ENCODE measurements around the gene PHRF1.

PHRF1 gene

DNA sequence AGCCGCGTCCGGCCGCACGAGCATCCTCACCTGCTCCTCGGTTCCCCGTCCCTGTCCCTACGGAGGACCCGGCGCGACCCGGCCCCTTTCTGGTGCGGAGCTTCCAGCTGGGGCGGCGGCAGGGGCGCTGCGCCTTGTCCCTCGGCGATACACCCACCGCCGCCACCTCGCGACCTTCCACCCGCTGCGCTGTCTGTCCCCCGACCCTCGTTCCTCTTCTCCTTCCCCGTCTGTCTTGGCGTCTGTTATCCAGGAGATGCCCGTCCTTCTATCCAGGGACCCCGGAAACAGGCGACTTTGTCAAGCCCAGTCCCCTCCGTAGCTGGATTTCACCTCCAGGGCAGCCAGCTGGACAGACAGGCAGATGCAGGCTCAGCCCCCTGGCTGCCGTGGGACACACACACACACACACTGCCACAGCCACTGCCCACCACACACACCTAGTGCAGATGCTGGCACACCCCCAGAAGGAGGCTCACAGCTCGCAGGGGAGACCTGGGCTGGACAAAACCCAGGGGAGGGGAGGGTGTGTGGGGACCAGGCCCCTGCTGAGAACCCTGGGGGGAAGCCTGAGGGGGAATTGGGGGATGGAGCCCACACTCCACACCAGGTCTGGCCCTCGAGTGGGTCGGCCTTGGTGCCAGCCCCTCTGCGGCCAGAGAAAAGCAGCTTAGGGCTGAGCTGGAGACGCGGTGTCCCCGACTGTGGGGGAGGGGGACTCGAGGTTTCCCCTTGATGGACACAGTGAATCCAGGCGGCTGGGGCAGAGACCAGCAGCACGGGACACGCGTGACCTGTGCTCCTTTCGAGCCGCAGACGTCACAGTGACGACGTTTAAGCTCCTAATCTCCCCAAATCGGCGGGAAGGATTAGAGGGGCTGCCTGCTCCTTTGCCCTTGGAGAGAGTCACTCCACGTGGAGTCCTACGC, 61.6 kb downstream of the PHRF1 start:
- no peaks in the 10 kb centered on the region for H4K20me1 ChIP-seq (ENCODE audit: insufficient read depth, low read length)
- H2AFZ ChIP-seq (ENCODE audit: low read length) = no peak overlapping the region
- no peaks in the 10 kb centered on the region for H3K9me2 ChIP-seq (replicated peaks; ENCODE audit: insufficient read depth, low read length)
- no peak overlapping the region for H3K9ac ChIP-seq (ENCODE audit: low read length)
- DNase-seq = no peak
- no peak overlapping the region for H3K27ac ChIP-seq (ENCODE audit: low read length)
- H3K36me3 ChIP-seq (replicated peaks; ENCODE audit: insufficient read depth, low read length) = no peaks in the 10 kb centered on the region
- TF ChIP-seq EZH2 (optimal IDR thresholded peaks at IDR 0.05; ENCODE audit: low read depth, low read length) = no peak
- TF ChIP-seq, protein P1, sequence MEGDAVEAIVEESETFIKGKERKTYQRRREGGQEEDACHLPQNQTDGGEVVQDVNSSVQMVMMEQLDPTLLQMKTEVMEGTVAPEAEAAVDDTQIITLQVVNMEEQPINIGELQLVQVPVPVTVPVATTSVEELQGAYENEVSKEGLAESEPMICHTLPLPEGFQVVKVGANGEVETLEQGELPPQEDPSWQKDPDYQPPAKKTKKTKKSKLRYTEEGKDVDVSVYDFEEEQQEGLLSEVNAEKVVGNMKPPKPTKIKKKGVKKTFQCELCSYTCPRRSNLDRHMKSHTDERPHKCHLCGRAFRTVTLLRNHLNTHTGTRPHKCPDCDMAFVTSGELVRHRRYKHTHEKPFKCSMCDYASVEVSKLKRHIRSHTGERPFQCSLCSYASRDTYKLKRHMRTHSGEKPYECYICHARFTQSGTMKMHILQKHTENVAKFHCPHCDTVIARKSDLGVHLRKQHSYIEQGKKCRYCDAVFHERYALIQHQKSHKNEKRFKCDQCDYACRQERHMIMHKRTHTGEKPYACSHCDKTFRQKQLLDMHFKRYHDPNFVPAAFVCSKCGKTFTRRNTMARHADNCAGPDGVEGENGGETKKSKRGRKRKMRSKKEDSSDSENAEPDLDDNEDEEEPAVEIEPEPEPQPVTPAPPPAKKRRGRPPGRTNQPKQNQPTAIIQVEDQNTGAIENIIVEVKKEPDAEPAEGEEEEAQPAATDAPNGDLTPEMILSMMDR (IDR thresholded peaks at IDR 0.05; ENCODE audit: low read length) = no peak
- no peak for TF ChIP-seq EZH2phosphoT487 (IDR thresholded peaks at IDR 0.05; ENCODE audit: low read length)
- no peaks in the 10 kb centered on the region for H3K4me1 ChIP-seq (ENCODE audit: low read length)
- H3K9me3 ChIP-seq (replicated peaks; ENCODE audit: insufficient read depth, low read length) = no peaks in the 10 kb centered on the region
- H3K27me3 ChIP-seq (replicated peaks; ENCODE audit: insufficient read depth, low read length) = no peaks in the 10 kb centered on the region
- H3F3A ChIP-seq (ENCODE audit: insufficient read depth, low read length) = no peaks in the 10 kb centered on the region
- no peak overlapping the region for H3K4me3 ChIP-seq (ENCODE audit: low read length)
- H3K4me2 ChIP-seq (ENCODE audit: low read depth, low read length) = no peak overlapping the region
- no peaks in the 10 kb centered on the region for H3K79me2 ChIP-seq (ENCODE audit: low read length)

DNA sequence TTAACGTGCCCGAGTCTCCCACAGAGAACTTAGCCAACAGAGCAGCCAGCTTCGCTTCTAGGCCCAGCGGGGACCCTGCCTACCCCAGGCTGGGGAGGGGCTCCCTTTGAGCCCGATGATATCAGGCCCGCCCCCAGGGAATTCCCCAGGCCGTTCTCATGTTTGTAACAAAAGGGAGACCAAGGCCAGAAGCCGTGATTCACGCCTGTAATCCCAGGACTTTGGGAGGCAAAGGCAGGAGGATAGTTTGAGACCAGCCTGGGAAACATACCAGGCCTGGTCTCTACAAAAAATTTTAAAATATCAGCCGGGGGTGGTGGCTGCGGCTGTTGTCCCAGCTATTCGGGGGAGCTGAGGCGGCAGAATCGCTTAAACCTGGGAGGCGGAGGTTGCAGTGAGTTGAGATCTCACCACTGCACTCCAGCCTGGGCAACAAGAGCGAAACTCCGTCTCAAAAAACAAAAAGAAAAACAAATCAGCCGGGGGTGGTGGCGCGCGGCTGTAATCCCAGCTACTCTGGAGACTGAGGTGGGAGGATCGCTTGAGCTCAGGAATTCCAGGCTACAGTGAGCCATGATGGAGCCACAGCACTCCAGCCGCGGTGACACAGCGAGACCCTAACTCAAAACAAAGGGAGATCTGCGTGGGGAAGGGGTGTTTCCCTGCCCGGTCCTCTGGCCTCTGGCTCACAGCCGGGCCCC, 62.5 kb downstream of the PHRF1 start:
- no peak overlapping the region for H3K4me2 ChIP-seq (ENCODE audit: low read depth, low read length)
- H3F3A ChIP-seq (ENCODE audit: insufficient read depth, low read length) = no peaks in the 10 kb centered on the region; the same call in 1 of the 2 replicates
- no peaks in the 10 kb centered on the region for H3K9me3 ChIP-seq (replicated peaks; ENCODE audit: insufficient read depth, low read length)
- TF ChIP-seq EZH2 (optimal IDR thresholded peaks at IDR 0.05; ENCODE audit: low read depth, low read length) (no peak), EZH2phosphoT487 (IDR thresholded peaks at IDR 0.05; ENCODE audit: low read length) (no peak)
- TF ChIP-seq, protein P1 (IDR thresholded peaks at IDR 0.05; ENCODE audit: low read length) = no peak
- no peaks in the 10 kb centered on the region for H3K27me3 ChIP-seq (replicated peaks; ENCODE audit: insufficient read depth, low read length)
- H3K4me1 ChIP-seq (ENCODE audit: low read length) = peaks cover 7% of the 10 kb centered on the region
- DNase-seq = no peak
- no peak overlapping the region for H3K9ac ChIP-seq (ENCODE audit: low read length)
- H3K79me2 ChIP-seq (ENCODE audit: low read length) = no peaks in the 10 kb centered on the region
- no peaks in the 10 kb centered on the region for H4K20me1 ChIP-seq (ENCODE audit: insufficient read depth, low read length)
- no peak overlapping the region for H3K4me3 ChIP-seq (ENCODE audit: low read length)
- H3K36me3 ChIP-seq (replicated peaks; ENCODE audit: insufficient read depth, low read length) = no peaks in the 10 kb centered on the region
- no peaks in the 10 kb centered on the region for H3K9me2 ChIP-seq (replicated peaks; ENCODE audit: insufficient read depth, low read length)
- no peak overlapping the region for H3K27ac ChIP-seq (ENCODE audit: low read length)
- H2AFZ ChIP-seq (ENCODE audit: low read length) = no peak overlapping the region

DNA sequence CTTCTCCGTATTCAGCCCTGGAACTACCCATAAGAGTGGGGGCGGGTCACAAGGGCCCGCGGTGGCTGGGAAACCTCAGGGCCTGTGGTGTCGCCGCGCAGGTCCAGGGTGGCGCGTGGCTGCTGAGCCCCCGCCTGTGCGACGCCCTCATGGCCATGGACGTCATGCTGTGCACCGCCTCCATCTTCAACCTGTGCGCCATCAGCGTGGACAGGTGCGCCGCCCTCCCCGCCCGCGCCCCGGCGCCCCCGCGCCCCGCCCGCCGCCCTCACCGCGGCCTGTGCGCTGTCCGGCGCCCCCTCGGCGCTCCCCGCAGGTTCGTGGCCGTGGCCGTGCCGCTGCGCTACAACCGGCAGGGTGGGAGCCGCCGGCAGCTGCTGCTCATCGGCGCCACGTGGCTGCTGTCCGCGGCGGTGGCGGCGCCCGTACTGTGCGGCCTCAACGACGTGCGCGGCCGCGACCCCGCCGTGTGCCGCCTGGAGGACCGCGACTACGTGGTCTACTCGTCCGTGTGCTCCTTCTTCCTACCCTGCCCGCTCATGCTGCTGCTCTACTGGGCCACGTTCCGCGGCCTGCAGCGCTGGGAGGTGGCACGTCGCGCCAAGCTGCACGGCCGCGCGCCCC, 63.2 kb downstream of the PHRF1 start:
- H3K9me3 ChIP-seq (replicated peaks; ENCODE audit: insufficient read depth, low read length) = no peaks in the 10 kb centered on the region
- no peaks in the 10 kb centered on the region for H4K20me1 ChIP-seq (ENCODE audit: insufficient read depth, low read length)
- H3K4me3 ChIP-seq (ENCODE audit: low read length) = no peak overlapping the region
- DNase-seq = no peak
- H3K4me2 ChIP-seq (ENCODE audit: low read depth, low read length) = no peak overlapping the region
- H3K79me2 ChIP-seq (ENCODE audit: low read length) = no peaks in the 10 kb centered on the region
- no peaks in the 10 kb centered on the region for H3K27me3 ChIP-seq (replicated peaks; ENCODE audit: insufficient read depth, low read length)
- H2AFZ ChIP-seq (ENCODE audit: low read length) = no peak overlapping the region
- H3K9ac ChIP-seq (ENCODE audit: low read length) = no peak overlapping the region
- TF ChIP-seq EZH2phosphoT487 (IDR thresholded peaks at IDR 0.05; ENCODE audit: low read length) = no peak
- TF ChIP-seq EZH2 (optimal IDR thresholded peaks at IDR 0.05; ENCODE audit: low read depth, low read length) = no peak
- TF ChIP-seq, protein P1 (IDR thresholded peaks at IDR 0.05; ENCODE audit: low read length) = no peak
- peaks cover 3% of the 10 kb centered on the region; the same call in 1 of the 2 replicates for H3F3A ChIP-seq (ENCODE audit: insufficient read depth, low read length)
- no peaks in the 10 kb centered on the region for H3K36me3 ChIP-seq (replicated peaks; ENCODE audit: insufficient read depth, low read length)
- H3K27ac ChIP-seq (ENCODE audit: low read length) = no peak overlapping the region
- no peaks in the 10 kb centered on the region for H3K9me2 ChIP-seq (replicated peaks; ENCODE audit: insufficient read depth, low read length)
- H3K4me1 ChIP-seq (ENCODE audit: low read length) = peaks cover 9% of the 10 kb centered on the region
